ENCODE data around the gene ARHGAP1.
"Not testable (repeated sequence)": the region's sequence is repeated elsewhere in the genome, so short reads cannot be mapped to it uniquely, and the experiment has no call there.

Gene ARHGAP1

GRCh38 chr11:46670521-46670920 is 29.9 kb downstream of the ARHGAP1 start:
- DNase-seq: not testable (repeated sequence)

GRCh38 chr11:46669711-46670139 is 30.7 kb downstream of the ARHGAP1 start:
- DNase-seq: peak; percentile 23

- DNase-seq: no peak
Observed at GRCh38 chr11:46668480-46669085, 31.8 kb downstream of the ARHGAP1 start.

GRCh38 chr11:46667043-46667481 is 33.4 kb downstream of the ARHGAP1 start:
- DNase-seq: no peak

- DNase-seq: no peak
Observed at GRCh38 chr11:46666516-46666915, 33.9 kb downstream of the ARHGAP1 start.

- DNase-seq: no peak
Observed at GRCh38 chr11:46665356-46665755, 35.1 kb downstream of the ARHGAP1 start.

GRCh38 chr11:46664612-46665011 is 35.8 kb downstream of the ARHGAP1 start:
- no peak for DNase-seq

- no peak for DNase-seq
Observed at GRCh38 chr11:46663277-46663940, 37.0 kb downstream of the ARHGAP1 start.

- no peak for DNase-seq
Observed at GRCh38 chr11:46662366-46662765, 38.1 kb downstream of the ARHGAP1 start.

GRCh38 chr11:46661836-46662235 is 38.6 kb downstream of the ARHGAP1 start:
- no peak for DNase-seq

GRCh38 chr11:46659908-46660307 is 40.5 kb downstream of the ARHGAP1 start:
- DNase-seq: no peak

- DNase-seq: no peak
Observed at GRCh38 chr11:46658259-46658658, 42.2 kb downstream of the ARHGAP1 start.

- no peak for DNase-seq
Observed at GRCh38 chr11:46657186-46657585, 43.2 kb downstream of the ARHGAP1 start.

- no peak for DNase-seq
Observed at GRCh38 chr11:46655631-46656030, 44.8 kb downstream of the ARHGAP1 start.

GRCh38 chr11:46649180-46649738 is 51.2 kb downstream of the ARHGAP1 start:
- no peak for DNase-seq

- DNase-seq: no peak
Observed at GRCh38 chr11:46643986-46644385, 56.4 kb downstream of the ARHGAP1 start.

GRCh38 chr11:46643531-46643930 is 56.9 kb downstream of the ARHGAP1 start:
- no peak for DNase-seq

- no peak for DNase-seq
Observed at GRCh38 chr11:46642627-46643335, 57.6 kb downstream of the ARHGAP1 start.

GRCh38 chr11:46641639-46642038 is 58.8 kb downstream of the ARHGAP1 start:
- DNase-seq: no peak

- no peak for DNase-seq
Observed at GRCh38 chr11:46640036-46640788, 60.2 kb downstream of the ARHGAP1 start.

- no peak for DNase-seq
Observed at GRCh38 chr11:46639197-46639839, 61.1 kb downstream of the ARHGAP1 start.

- DNase-seq: no peak
Observed at GRCh38 chr11:46637546-46637945, 62.9 kb downstream of the ARHGAP1 start.
